Colon (tissue), 2 donors: ENCODE results near the gene PMEL.
"Not testable (repeated sequence)": the region's sequence is repeated elsewhere in the genome, so short reads cannot be mapped to it uniquely, and the experiment has no call there.

Experiments used
- FAIRE-seq: peaks from 2 replicates; lab custom pipeline; 2012; peaks lifted over from hg19 to GRCh38; lab: Jason Lieb, UNC
- donor health status: control.
- donor health status: control.

PMEL gene

DNA sequence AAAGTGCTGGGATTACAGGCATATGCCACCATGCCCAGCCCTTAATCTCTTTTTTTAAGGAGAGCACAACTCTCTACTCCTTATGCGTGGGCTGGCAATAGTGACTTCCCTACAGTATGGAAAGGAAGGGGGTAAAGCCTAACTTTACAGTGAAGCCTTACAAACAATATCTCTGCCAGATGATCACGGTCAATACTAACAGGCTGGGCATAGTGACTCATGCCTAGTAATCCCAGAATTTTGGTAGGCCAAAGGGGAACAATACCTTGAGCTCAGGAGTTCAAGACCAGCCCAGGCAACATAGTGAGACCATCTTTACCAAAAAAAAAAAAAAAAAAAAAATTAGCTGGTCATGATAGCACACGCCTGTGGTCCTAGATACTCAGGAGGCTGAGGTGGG is 43.7 kb downstream of the PMEL start:
- no peak for FAIRE-seq

DNA sequence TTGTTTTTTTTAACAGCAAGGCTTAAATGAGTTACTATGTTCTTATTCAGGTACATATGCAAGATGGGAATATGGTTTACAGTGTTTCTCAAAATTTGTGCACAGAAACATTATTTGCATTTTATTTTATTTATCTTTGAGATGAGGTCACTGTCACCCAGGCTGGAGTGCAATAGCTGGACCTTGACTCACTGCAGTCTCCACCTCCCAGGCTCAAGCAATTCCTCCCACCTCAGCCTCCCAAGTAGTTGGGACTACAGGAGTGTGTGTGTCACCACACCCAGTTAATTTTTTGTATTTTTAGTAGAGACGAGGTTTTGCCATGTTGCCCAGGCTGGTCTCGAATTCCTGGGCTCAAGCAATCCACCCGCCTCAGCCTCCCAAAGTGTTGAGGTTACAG is 46.8 kb downstream of the PMEL start:
- not testable (repeated sequence) for FAIRE-seq

DNA sequence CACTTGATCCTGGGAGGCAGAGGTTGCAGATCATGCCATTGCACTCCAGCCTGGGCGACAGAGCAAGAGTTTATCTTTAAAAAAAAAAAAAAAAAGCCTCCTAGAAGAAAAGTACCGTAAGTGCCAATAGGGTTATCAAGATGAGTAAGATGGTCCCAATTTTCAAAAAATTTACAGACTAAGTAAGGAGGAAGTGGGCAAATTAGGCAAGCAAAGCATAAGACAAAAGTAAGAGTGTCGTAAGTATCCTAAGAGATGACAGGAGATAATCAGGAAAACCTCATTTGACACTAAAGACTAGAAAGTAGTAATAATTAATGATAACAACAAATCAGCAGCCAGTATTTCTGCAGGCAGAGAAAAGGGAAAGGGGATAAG is 50.4 kb downstream of the PMEL start:
- FAIRE-seq, result no peak

GRCh38 chr12:55912908-55913307 is 52.9 kb downstream of the PMEL start:
- FAIRE-seq, result no peak

- no peak for FAIRE-seq
Observed at GRCh38 chr12:55909513-55909884, 56.3 kb downstream of the PMEL start.

- FAIRE-seq, result no peak
Observed at GRCh38 chr12:55908726-55909512, 56.9 kb downstream of the PMEL start.

- no peak for FAIRE-seq
Observed at GRCh38 chr12:55906056-55906455, 59.8 kb downstream of the PMEL start.
